IMR-90 (cell line): Measurements from ENCODE around the gene CAMK4. TPM values are rescaled to one million over a fixed set of nuclear protein-coding genes. Genes with fewer than 3 reads are reported as not detected.

Experiments used
- ATAC-seq: fragments of 200-7000 bp; cut with Tn5 transposase; 2 replicates; pipeline ENCODE4 v1.9.1; 2020; ENCODE audit warnings: low read depth, mild to moderate bottlenecking, moderate library complexity
- BruUV-seq: library from RNA; stranded (reverse); fragments of 400-500 nt; replicated peaks from 2 replicates; lab custom pipeline; 2021; lab: Mats Ljungman, UMichigan
- CTCF ChIA-PET: fragments of 300-600 bp; formaldehyde crosslinking; extraction: SDS; loops from one replicate; lab custom pipeline; 2021; ENCODE audit warnings: antibody characterized with exemption; lab: Yijun Ruan, JAX
- POLR2A ChIA-PET: fragments of 300-600 bp; sonication (Branson Sonifier 250); formaldehyde crosslinking; loops from one replicate; lab custom pipeline; 2022; ENCODE audit warnings: antibody characterized with exemption; ENCODE audit not compliant: unreplicated experiment; lab: Charles Lee
- DNase-seq: peaks from one replicate; pipeline ENCODE4 v3.0.0; 2013
- H2AFZ ChIP-seq: replicated peaks from 2 replicates; pipeline ENCODE3; 2013; ENCODE audit warnings: low read length, mild to moderate bottlenecking; ENCODE audit not compliant: poor library complexity
- H2AK5ac ChIP-seq: 2 replicates; pipeline ENCODE4 v1.6.1; 2013; ENCODE audit warnings: low read depth, low read length, inconsistent platforms
- H2AK9ac ChIP-seq: replicated peaks from 2 replicates; pipeline ENCODE3; 2013; ENCODE audit warnings: mild to moderate bottlenecking, low read depth, low read length, moderate library complexity; ENCODE audit not compliant: poor library complexity
- H2BK120ac ChIP-seq: 2 replicates; pipeline ENCODE4 v1.6.1; 2013; ENCODE audit warnings: low read depth, low read length, inconsistent platforms
- H2BK15ac ChIP-seq: 3 replicates; pipeline ENCODE4 v1.6.1; 2013; ENCODE audit warnings: low read depth, low read length, inconsistent platforms
- H2BK20ac ChIP-seq: 2 replicates; pipeline ENCODE4 v1.6.1; 2013; ENCODE audit warnings: low read depth, mild to moderate bottlenecking, inconsistent platforms, low read length, moderate library complexity
- H2BK5ac ChIP-seq: 2 replicates; pipeline ENCODE4 v1.6.1; 2013; ENCODE audit warnings: mild to moderate bottlenecking, low read depth, low read length, inconsistent platforms; ENCODE audit not compliant: poor library complexity, severe bottlenecking
- H3K14ac ChIP-seq: replicated peaks from 2 replicates; pipeline ENCODE4 v1.6.1; 2013; ENCODE audit warnings: low read depth, low read length, inconsistent platforms
- H3K18ac ChIP-seq: 2 replicates; pipeline ENCODE4 v1.6.1; 2013; ENCODE audit warnings: low read depth, low read length, control low read depth
- H3K23ac ChIP-seq: 2 replicates; pipeline ENCODE4 v1.6.1; 2013; ENCODE audit warnings: low read depth, low read length, inconsistent platforms
- H3K27ac ChIP-seq: 2 replicates; pipeline ENCODE4 v1.5.1; 2013; ENCODE audit warnings: mild to moderate bottlenecking, control low read depth, low read length; ENCODE audit not compliant: insufficient read depth
- H3K27me3 ChIP-seq: 2 replicates; pipeline ENCODE4 v1.6.1; 2013; ENCODE audit warnings: low read length; ENCODE audit not compliant: control insufficient read depth, insufficient read depth
- H3K36me3 ChIP-seq: 2 replicates; pipeline ENCODE4 v1.6.1; 2013; ENCODE audit warnings: low read length, mixed read lengths; ENCODE audit not compliant: control insufficient read depth, insufficient read depth
- H3K4ac ChIP-seq: 2 replicates; pipeline ENCODE4 v1.6.1; 2013; ENCODE audit warnings: low read depth, low read length, inconsistent platforms
- H3K4me1 ChIP-seq: 2 replicates; pipeline ENCODE4 v1.6.1; 2013; ENCODE audit warnings: low read length, mixed read lengths; ENCODE audit not compliant: control insufficient read depth, insufficient read depth
- H3K4me2 ChIP-seq: 2 replicates; pipeline ENCODE4 v1.6.1; 2013; ENCODE audit warnings: low read depth, mild to moderate bottlenecking, control low read depth, low read length, moderate library complexity
- H3K4me3 ChIP-seq: 2 replicates; pipeline ENCODE4 v1.5.1; 2013; ENCODE audit warnings: low read depth, mild to moderate bottlenecking, control low read depth, low read length, moderate library complexity; ENCODE audit not compliant: insufficient read depth
- H3K56ac ChIP-seq: 2 replicates; pipeline ENCODE4 v1.6.1; 2013; ENCODE audit warnings: low read length, inconsistent platforms; ENCODE audit not compliant: insufficient read depth; ENCODE audit errors: extremely low read depth
- H3K79me1 ChIP-seq, 2 experiments: 2 replicates each; pipeline ENCODE4 v1.6.1; 2013; ENCODE audit warnings: low read length in 2 of 2, inconsistent platforms in 1 of 2, low read depth in 1 of 2
- H3K9ac ChIP-seq: 2 replicates; pipeline ENCODE4 v1.6.1; 2013; ENCODE audit warnings: low read depth, low read length, control low read depth
- H3K9me1 ChIP-seq: 2 replicates; pipeline ENCODE4 v1.6.1; 2013; ENCODE audit warnings: low read length, inconsistent platforms; ENCODE audit not compliant: insufficient read depth
- H3K9me3 ChIP-seq: 2 replicates; pipeline ENCODE4 v1.6.1; 2013; ENCODE audit warnings: low read length; ENCODE audit not compliant: control insufficient read depth, insufficient read depth
- H4K20me1 ChIP-seq: 2 replicates; pipeline ENCODE4 v1.6.1; 2013; ENCODE audit warnings: low read length, inconsistent platforms; ENCODE audit not compliant: insufficient read depth
- H4K5ac ChIP-seq: 2 replicates; pipeline ENCODE4 v1.6.1; 2013; ENCODE audit warnings: mild to moderate bottlenecking, low read depth, low read length, control low read depth
- H4K8ac ChIP-seq, 2 experiments: 2 replicates each; pipeline ENCODE4 v1.6.1; 2013; ENCODE audit warnings: low read depth in 2 of 2, low read length in 2 of 2, control low read depth in 1 of 2, inconsistent platforms in 1 of 2
- H4K91ac ChIP-seq: 2 replicates; pipeline ENCODE4 v1.6.1; 2013; ENCODE audit warnings: low read depth, low read length, inconsistent platforms; ENCODE audit not compliant: insufficient read depth
- BHLHE40 ChIP-seq: fragments of 150-350 bp; IDR thresholded peaks from 2 replicates; pipeline ENCODE4 v1.6.1; 2016; ENCODE audit warnings: mild to moderate bottlenecking, low read depth, low read length
- CHD1 ChIP-seq: IDR thresholded peaks from 2 replicates; pipeline ENCODE4 v1.6.1; 2012; ENCODE audit warnings: low read depth, low read length, improper control_type of control experiment
- FOS ChIP-seq: fragments of 150-350 bp; IDR thresholded peaks from 2 replicates; pipeline ENCODE4 v1.6.1; 2016; ENCODE audit warnings: low read depth, low read length
- MAFK ChIP-seq: IDR thresholded peaks from 2 replicates; pipeline ENCODE4 v1.6.1; 2012; ENCODE audit warnings: low read depth, low read length, improper control_type of control experiment
- MAZ ChIP-seq: IDR thresholded peaks from 2 replicates; pipeline ENCODE4 v1.6.1; 2012; ENCODE audit warnings: low read depth, mild to moderate bottlenecking, low read length, improper control_type of control experiment, moderate library complexity, borderline replicate concordance
- NFE2L2 ChIP-seq: fragments of 150-350 bp; IDR thresholded peaks from 2 replicates; pipeline ENCODE4 v1.6.1; 2016; ENCODE audit warnings: low read depth, mild to moderate bottlenecking, low read length
- POLR2A ChIP-seq: IDR thresholded peaks from 2 replicates; pipeline ENCODE4 v1.6.1; 2012; ENCODE audit warnings: mild to moderate bottlenecking, low read depth, low read length
- RAD21 ChIP-seq: IDR thresholded peaks from 2 replicates; pipeline ENCODE4 v1.6.1; 2012; ENCODE audit warnings: low read length, improper control_type of control experiment
- RCOR1 ChIP-seq: IDR thresholded peaks from 2 replicates; pipeline ENCODE4 v1.6.1; 2012; ENCODE audit warnings: mild to moderate bottlenecking, low read length, improper control_type of control experiment; ENCODE audit not compliant: insufficient replicate concordance
- RFX5 ChIP-seq: IDR thresholded peaks from 2 replicates; pipeline ENCODE4 v1.8.0; 2012; ENCODE audit warnings: low read depth, mild to moderate bottlenecking, low read length, moderate library complexity
- SMC3 ChIP-seq: fragments of 150-350 bp; IDR thresholded peaks from 2 replicates; pipeline ENCODE4 v1.6.1; 2016; ENCODE audit warnings: low read depth, mild to moderate bottlenecking, antibody characterized with exemption, low read length, moderate library complexity
- WGBS, 2 experiments: methylation state at CpG; one replicate each; pipeline versions ENCODE4 v1.1.5 to v1.1.7; 2013; ENCODE audit warnings: missing lambda C conversion rate in 2 of 2; ENCODE audit not compliant: insufficient read length in 1 of 2; ENCODE audit errors: extremely low coverage in 2 of 2; 5-methylcytosine and 5-hydroxymethylcytosine counted together
- dilution Hi-C: fragments of 300-500 bp; cut with HindIII; formaldehyde crosslinking; loops from one replicate; pipeline ENCODE4 v1.14.3; 2018; ENCODE audit warnings: low sequenced_read_pairs; ENCODE audit not compliant: unreplicated experiment
- in situ Hi-C: fragments of 300-500 bp; cut with MboI; formaldehyde crosslinking; loops from 3 replicates; pipeline ENCODE4 v1.14.3; 2019; ENCODE audit warnings: low sequenced_read_pairs, inconsistent platforms, mixed read lengths
- intact Hi-C: fragments of 100-400 bp; cut with micrococcal nuclease; formaldehyde crosslinking; loops from 2 replicates; pipeline ENCODE4 v1.10.0; 2022
- polyA plus RNA-seq, 3 experiments: library from polyadenylated mRNA; depleted of rRNA; stranded (reverse); fragments of >200 nt; gene quantifications; 2 replicates each; pipeline ENCODE4 v1.2.3, GENCODE V29; 2012; ENCODE audit warnings: low replicate concordance in 1 of 3
- total RNA-seq: library from RNA; depleted of rRNA; stranded (reverse); fragments of >200 nt; gene quantifications from 2 replicates; pipeline ENCODE4 v1.2.3, GENCODE V29; 2012
- TF ChIP-seq, protein P1 (sequence below): fragments of 150-350 bp; IDR thresholded peaks from 2 replicates; pipeline ENCODE4 v1.6.1; 2016; ENCODE audit warnings: low read depth, mild to moderate bottlenecking, low read length, moderate library complexity, borderline replicate concordance
- TF ChIP-seq, protein P2 (sequence below): fragments of 150-350 bp; IDR thresholded peaks from 2 replicates; pipeline ENCODE4 v1.6.1; 2017; ENCODE audit warnings: mild to moderate bottlenecking, antibody characterized with exemption, low read length, low read depth
- TF ChIP-seq, protein P3 (sequence below): conservative IDR thresholded peaks from 2 replicates; pipeline ENCODE4 v1.5.1; 2012; ENCODE audit warnings: mild to moderate bottlenecking, low read depth, low read length, improper control_type of control experiment

The CAMK4 gene
- total and polyA plus RNA-seq, 2 of the 4 experiments (the other 2 are of a cell fraction) = 3.7 to 4.8 TPM

GRCh38 chr5:111528056-111528455 lies 303.9 kb downstream of the CAMK4 start:
- H2AFZ ChIP-seq = no peak overlapping the region
- no peaks in the 10 kb centered on the region for H3K4me1 ChIP-seq
- H2AK5ac ChIP-seq = no peak overlapping the region
- H4K8ac ChIP-seq = no peak overlapping the region
- no peak for ATAC-seq
- no CpG with 5 or more reads among the region's 3 CpGs for WGBS, 2 experiments
- H2BK5ac ChIP-seq = no peak overlapping the region
- H3K9me1 ChIP-seq = peaks cover 3% of the 10 kb centered on the region; the same call in 1 of the 2 replicates
- BruUV-seq = no TSS peak
- no peak overlapping the region for H2BK15ac ChIP-seq
- H3K9me3 ChIP-seq = no peaks in the 10 kb centered on the region
- no peak overlapping the region for H3K27ac ChIP-seq
- TF ChIP-seq RAD21 = no peak
- TF ChIP-seq RCOR1 = no peak
- TF ChIP-seq MAFK = no peak
- TF ChIP-seq MAZ = no peak
- TF ChIP-seq SMC3 = no peak
- TF ChIP-seq, protein P1, sequence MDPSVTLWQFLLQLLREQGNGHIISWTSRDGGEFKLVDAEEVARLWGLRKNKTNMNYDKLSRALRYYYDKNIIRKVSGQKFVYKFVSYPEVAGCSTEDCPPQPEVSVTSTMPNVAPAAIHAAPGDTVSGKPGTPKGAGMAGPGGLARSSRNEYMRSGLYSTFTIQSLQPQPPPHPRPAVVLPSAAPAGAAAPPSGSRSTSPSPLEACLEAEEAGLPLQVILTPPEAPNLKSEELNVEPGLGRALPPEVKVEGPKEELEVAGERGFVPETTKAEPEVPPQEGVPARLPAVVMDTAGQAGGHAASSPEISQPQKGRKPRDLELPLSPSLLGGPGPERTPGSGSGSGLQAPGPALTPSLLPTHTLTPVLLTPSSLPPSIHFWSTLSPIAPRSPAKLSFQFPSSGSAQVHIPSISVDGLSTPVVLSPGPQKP = no peak
- no peak for TF ChIP-seq FOS
- no peak for TF ChIP-seq CHD1
- no peak for TF ChIP-seq RFX5
- TF ChIP-seq, protein P2, sequence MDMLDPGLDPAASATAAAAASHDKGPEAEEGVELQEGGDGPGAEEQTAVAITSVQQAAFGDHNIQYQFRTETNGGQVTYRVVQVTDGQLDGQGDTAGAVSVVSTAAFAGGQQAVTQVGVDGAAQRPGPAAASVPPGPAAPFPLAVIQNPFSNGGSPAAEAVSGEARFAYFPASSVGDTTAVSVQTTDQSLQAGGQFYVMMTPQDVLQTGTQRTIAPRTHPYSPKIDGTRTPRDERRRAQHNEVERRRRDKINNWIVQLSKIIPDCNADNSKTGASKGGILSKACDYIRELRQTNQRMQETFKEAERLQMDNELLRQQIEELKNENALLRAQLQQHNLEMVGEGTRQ = no peak
- TF ChIP-seq, protein P3, sequence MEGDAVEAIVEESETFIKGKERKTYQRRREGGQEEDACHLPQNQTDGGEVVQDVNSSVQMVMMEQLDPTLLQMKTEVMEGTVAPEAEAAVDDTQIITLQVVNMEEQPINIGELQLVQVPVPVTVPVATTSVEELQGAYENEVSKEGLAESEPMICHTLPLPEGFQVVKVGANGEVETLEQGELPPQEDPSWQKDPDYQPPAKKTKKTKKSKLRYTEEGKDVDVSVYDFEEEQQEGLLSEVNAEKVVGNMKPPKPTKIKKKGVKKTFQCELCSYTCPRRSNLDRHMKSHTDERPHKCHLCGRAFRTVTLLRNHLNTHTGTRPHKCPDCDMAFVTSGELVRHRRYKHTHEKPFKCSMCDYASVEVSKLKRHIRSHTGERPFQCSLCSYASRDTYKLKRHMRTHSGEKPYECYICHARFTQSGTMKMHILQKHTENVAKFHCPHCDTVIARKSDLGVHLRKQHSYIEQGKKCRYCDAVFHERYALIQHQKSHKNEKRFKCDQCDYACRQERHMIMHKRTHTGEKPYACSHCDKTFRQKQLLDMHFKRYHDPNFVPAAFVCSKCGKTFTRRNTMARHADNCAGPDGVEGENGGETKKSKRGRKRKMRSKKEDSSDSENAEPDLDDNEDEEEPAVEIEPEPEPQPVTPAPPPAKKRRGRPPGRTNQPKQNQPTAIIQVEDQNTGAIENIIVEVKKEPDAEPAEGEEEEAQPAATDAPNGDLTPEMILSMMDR = no peak
- no peak for TF ChIP-seq NFE2L2
- no peak for TF ChIP-seq BHLHE40
- TF ChIP-seq POLR2A = no peak
- H3K27me3 ChIP-seq = no peaks in the 10 kb centered on the region; the same call in 1 of the 2 replicates
- H3K4me3 ChIP-seq = no peak overlapping the region
- no peak overlapping the region for H2BK20ac ChIP-seq
- H4K20me1 ChIP-seq = no peaks in the 10 kb centered on the region
- intact Hi-C loops = loop anchor here (5.0 kb wide), 1 partner anchor 371 kb away; no protein-coding TSS in a partner anchor
- ChIA-PET CTCF (no interaction called here), POLR2A (no interaction called here)
- no peak overlapping the region for H3K23ac ChIP-seq
- H3K56ac ChIP-seq = no peak overlapping the region
- H3K79me1 ChIP-seq = no peaks in the 10 kb centered on the region
- no peaks in the 10 kb centered on the region for H3K36me3 ChIP-seq
- H4K91ac ChIP-seq = no peak overlapping the region
- no peak overlapping the region for H3K9ac ChIP-seq
- no peak overlapping the region for H3K4me2 ChIP-seq
- H2BK120ac ChIP-seq = no peak overlapping the region
- H3K18ac ChIP-seq = no peak overlapping the region
- no peak overlapping the region for H2AK9ac ChIP-seq
- H3K14ac ChIP-seq = no peak overlapping the region
- no peak for DNase-seq
- dilution Hi-C loops = no loop called here
- no peak overlapping the region for H3K4ac ChIP-seq
- H4K5ac ChIP-seq = no peak overlapping the region
- in situ Hi-C loops = no loop called here
